Measurements from ENCODE around the gene OCA2. TPM values are rescaled to one million over a fixed set of nuclear protein-coding genes. Genes with fewer than 3 reads are reported as not detected.

OCA2 gene
- total RNA-seq, 1 donor from 2014 or later = 1.7 TPM

- Mint-ChIP-seq H3K36me3 (ENCODE audit: unreplicated experiment) (peaks cover 27% of the 10 kb centered on the region), H3K4me1 (ENCODE audit: low read depth, unreplicated experiment) (no peaks in the 10 kb centered on the region), H3K9me3 (ENCODE audit: unreplicated experiment) (peaks cover 11% of the 10 kb centered on the region), H3K4me3 (ENCODE audit: unreplicated experiment) (no peak overlapping the region), H3K27ac (ENCODE audit: unreplicated experiment) (no peak overlapping the region), H3K27me3 (ENCODE audit: unreplicated experiment) (peaks cover 4% of the 10 kb centered on the region)
- no peak for TF ChIP-seq CTCF (IDR thresholded peaks at IDR 0.05; ENCODE audit: partially characterized antibody, unreplicated experiment)
- DNase-seq = no peak
These were observed 209.9 kb downstream of the OCA2 start for GRCh38 chr15:27889258-27889657.

- Mint-ChIP-seq H3K27me3 (ENCODE audit: unreplicated experiment) (peaks cover 4% of the 10 kb centered on the region), H3K9me3 (ENCODE audit: unreplicated experiment) (peaks cover 6% of the 10 kb centered on the region), H3K4me3 (ENCODE audit: unreplicated experiment) (no peak overlapping the region), H3K36me3 (ENCODE audit: unreplicated experiment) (peaks cover 25% of the 10 kb centered on the region), H3K27ac (ENCODE audit: unreplicated experiment) (no peak overlapping the region), H3K4me1 (ENCODE audit: low read depth, unreplicated experiment) (no peaks in the 10 kb centered on the region)
- no peak for DNase-seq
- TF ChIP-seq CTCF (IDR thresholded peaks at IDR 0.05; ENCODE audit: partially characterized antibody, unreplicated experiment) = no peak
These were observed 213.9 kb downstream of the OCA2 start for GRCh38 chr15:27885201-27885600.

GRCh38 chr15:27884726-27885125 is 214.4 kb downstream of the OCA2 start:
- peaks cover 4% of the 10 kb centered on the region for H3K27me3 Mint-ChIP-seq (ENCODE audit: unreplicated experiment)
- no peak for DNase-seq
- peaks cover 29% of the 10 kb centered on the region for H3K36me3 Mint-ChIP-seq (ENCODE audit: unreplicated experiment)
- peaks cover 5% of the 10 kb centered on the region for H3K9me3 Mint-ChIP-seq (ENCODE audit: unreplicated experiment)
- no peak for TF ChIP-seq CTCF (IDR thresholded peaks at IDR 0.05; ENCODE audit: partially characterized antibody, unreplicated experiment)
- H3K27ac Mint-ChIP-seq (ENCODE audit: unreplicated experiment) = no peak overlapping the region
- no peak overlapping the region for H3K4me3 Mint-ChIP-seq (ENCODE audit: unreplicated experiment)
- H3K4me1 Mint-ChIP-seq (ENCODE audit: low read depth, unreplicated experiment) = no peaks in the 10 kb centered on the region

- H3K9me3 Mint-ChIP-seq (ENCODE audit: unreplicated experiment) = no peaks in the 10 kb centered on the region
These were observed 220.3 kb downstream of the OCA2 start for GRCh38 chr15:27878841-27879240.

GRCh38 chr15:27873828-27874227 is 225.3 kb downstream of the OCA2 start:
- Mint-ChIP-seq H3K4me1 (ENCODE audit: low read depth, unreplicated experiment) (peaks cover 16% of the 10 kb centered on the region), H3K27ac (ENCODE audit: unreplicated experiment) (no peak overlapping the region), H3K36me3 (ENCODE audit: unreplicated experiment) (no peaks in the 10 kb centered on the region), H3K4me3 (ENCODE audit: unreplicated experiment) (no peak overlapping the region), H3K9me3 (ENCODE audit: unreplicated experiment) (peaks cover 6% of the 10 kb centered on the region), H3K27me3 (ENCODE audit: unreplicated experiment) (peaks cover 2% of the 10 kb centered on the region)
- no peak for TF ChIP-seq CTCF (IDR thresholded peaks at IDR 0.05; ENCODE audit: partially characterized antibody, unreplicated experiment)
- no peak for DNase-seq

More at GRCh38 chr15:27878841-27879240, 220.3 kb downstream of the OCA2 start:
- TF ChIP-seq CTCF (IDR thresholded peaks at IDR 0.05; ENCODE audit: partially characterized antibody, unreplicated experiment) = no peak
- no peak overlapping the region for H3K27ac Mint-ChIP-seq (ENCODE audit: unreplicated experiment)
- DNase-seq = no peak
- no peak overlapping the region for H3K4me3 Mint-ChIP-seq (ENCODE audit: unreplicated experiment)
- no peaks in the 10 kb centered on the region for H3K27me3 Mint-ChIP-seq (ENCODE audit: unreplicated experiment)
- peaks cover 15% of the 10 kb centered on the region for H3K36me3 Mint-ChIP-seq (ENCODE audit: unreplicated experiment)
- peaks cover 4% of the 10 kb centered on the region for H3K4me1 Mint-ChIP-seq (ENCODE audit: low read depth, unreplicated experiment)

Data from glutamatergic neuron (in vitro differentiated cells).